RWPE1 (cell line): ENCODE data around the gene ACVR1.
A peak's percentile ranks its signal among the peaks of the same experiment; 100 is the strongest.
"Not testable (repeated sequence)": the region's sequence is repeated elsewhere in the genome, so short reads cannot be mapped to it uniquely, and the experiment has no call there.

Experiments used
- CTCF ChIA-PET: fragments of 350-600 bp; sonication (Branson Sonifier 250); formaldehyde crosslinking; extraction: SDS; loops from one replicate; lab custom pipeline; 2021; lab: Yijun Ruan, JAX
- POLR2A ChIA-PET: fragments of 400-600 bp; formaldehyde crosslinking; extraction: SDS; loops from one replicate; lab custom pipeline; 2020; ENCODE audit warnings: antibody characterized with exemption; ENCODE audit not compliant: low non-redundant PET; lab: Yijun Ruan, JAX
- DNase-seq: peaks from one replicate; pipeline ENCODE4 v3.0.0; 2012; ENCODE audit warnings: low spot score
- H3K27ac ChIP-seq: fragments of 450-650 bp; 2 replicates; pipeline ENCODE4 v1.5.1; 2017
- TF ChIP-seq, protein P1 (sequence below): fragments of 450-650 bp; conservative IDR thresholded peaks from 2 replicates; pipeline ENCODE4 v1.5.1; 2017; ENCODE audit warnings: low read depth, mild to moderate bottlenecking

The ACVR1 gene

DNA sequence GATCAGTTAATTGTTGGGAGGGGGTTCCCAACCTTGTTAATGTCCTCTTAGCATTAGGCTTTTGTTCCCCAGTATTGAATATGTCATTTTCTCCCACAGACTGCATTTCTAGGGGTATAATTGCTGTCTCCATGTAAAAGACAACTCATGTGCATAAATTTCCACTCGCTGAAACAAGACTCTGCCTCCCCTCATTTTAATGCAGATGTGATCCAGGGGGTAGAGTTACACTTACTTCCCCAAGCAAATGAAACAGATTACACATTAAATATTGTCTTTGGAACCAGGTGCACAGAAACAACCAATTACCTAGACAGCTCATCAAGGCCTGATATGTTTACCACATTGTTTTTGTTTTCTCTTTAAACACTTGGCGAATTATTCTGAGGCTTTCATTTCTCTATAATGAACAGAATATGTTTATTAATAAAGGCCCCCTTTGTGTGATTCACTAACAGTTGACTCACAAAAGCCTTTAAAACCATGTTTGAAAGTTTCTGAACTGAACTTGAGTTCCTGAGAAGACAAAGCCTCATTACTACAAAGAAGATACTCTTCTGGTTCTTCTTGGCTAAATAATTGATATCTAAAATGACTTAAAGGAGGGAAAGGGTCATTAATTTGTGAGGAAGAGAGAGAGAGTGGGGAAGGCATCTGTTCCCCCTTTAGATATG, 15.0 kb upstream of the ACVR1 start:
- ChIA-PET POLR2A (no interaction called here), CTCF (no interaction called here)
- no peak for DNase-seq
- TF ChIP-seq, protein P1, sequence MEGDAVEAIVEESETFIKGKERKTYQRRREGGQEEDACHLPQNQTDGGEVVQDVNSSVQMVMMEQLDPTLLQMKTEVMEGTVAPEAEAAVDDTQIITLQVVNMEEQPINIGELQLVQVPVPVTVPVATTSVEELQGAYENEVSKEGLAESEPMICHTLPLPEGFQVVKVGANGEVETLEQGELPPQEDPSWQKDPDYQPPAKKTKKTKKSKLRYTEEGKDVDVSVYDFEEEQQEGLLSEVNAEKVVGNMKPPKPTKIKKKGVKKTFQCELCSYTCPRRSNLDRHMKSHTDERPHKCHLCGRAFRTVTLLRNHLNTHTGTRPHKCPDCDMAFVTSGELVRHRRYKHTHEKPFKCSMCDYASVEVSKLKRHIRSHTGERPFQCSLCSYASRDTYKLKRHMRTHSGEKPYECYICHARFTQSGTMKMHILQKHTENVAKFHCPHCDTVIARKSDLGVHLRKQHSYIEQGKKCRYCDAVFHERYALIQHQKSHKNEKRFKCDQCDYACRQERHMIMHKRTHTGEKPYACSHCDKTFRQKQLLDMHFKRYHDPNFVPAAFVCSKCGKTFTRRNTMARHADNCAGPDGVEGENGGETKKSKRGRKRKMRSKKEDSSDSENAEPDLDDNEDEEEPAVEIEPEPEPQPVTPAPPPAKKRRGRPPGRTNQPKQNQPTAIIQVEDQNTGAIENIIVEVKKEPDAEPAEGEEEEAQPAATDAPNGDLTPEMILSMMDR, result no peak
- no peak overlapping the region for H3K27ac ChIP-seq

DNA sequence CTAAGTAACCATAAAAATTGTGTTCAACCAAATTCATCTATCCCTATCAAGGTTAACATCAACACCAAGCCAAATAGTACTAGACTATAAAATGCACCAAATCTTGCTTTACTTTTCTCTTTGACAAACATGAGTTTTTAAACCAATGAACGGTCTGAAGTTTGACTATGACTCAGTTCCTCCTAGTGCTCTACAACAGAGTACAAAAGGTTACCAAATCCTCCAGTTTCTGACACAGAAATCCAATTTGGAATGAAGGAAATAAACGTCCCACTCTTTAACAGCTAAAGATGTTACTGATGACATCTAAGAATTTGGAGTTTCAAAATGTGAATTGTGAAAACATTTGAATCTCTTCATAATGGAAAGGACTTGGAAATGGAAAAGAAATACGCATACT, 11.8 kb upstream of the ACVR1 start:
- no peak overlapping the region for H3K27ac ChIP-seq
- ChIA-PET POLR2A (no interaction called here), CTCF (interaction anchor here (1.1 kb wide), 1 partner anchor 12 kb away, joined by 3 read pairs; the partner anchor contains the start of gene ACVR1)
- TF ChIP-seq, protein P1, result no peak
- no peak for DNase-seq

DNA sequence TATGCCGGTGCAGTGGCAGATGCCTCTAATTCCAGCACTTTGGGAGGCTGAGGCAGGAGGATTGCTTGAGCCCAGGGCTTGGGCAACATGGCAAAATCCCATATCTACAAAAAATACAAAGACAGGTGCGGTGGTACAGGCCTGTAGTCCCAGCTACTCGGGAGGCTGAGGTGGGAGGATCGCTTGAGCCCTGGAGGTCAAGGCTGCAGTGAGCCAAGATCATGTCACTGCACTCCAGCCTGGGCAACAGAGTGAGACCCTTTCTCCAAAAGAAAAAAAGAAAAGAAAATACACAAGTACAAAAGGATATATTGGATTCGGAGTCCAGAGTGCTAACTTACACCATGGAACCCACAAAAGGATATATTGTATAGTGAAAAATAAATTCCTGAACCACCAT, 8.4 kb upstream of the ACVR1 start:
- H3K27ac ChIP-seq, POLR2A ChIA-PET, DNase-seq: not testable (repeated sequence)
- CTCF ChIA-PET, result interaction anchor here (0.6 kb wide), 1 partner anchor 332 kb away, joined by 3 read pairs; no protein-coding TSS in a partner anchor

DNA sequence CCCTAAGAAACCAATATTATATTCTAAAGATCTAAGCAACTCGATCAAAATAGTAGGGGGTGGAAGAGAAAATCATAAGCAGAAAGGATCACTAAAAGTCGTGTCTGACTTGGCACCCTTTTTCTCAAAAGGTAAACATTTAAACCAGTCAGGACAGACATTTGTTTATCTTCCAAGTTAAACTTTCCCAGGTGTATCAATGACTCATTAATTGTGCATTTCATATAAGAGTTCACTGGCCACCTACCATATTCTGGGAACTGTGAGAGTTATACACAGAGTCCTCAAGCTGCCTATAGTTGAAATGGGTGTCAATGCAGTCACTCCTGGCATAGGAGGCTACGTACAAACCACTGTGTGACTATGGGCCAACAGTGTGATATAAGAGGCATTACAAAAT, 4.8 kb upstream of the ACVR1 start:
- TF ChIP-seq, protein P1, result no peak
- H3K27ac ChIP-seq, result no peak overlapping the region
- CTCF ChIA-PET, result no interaction called here
- DNase-seq, result peak; percentile 46
- POLR2A ChIA-PET, result no interaction called here

DNA sequence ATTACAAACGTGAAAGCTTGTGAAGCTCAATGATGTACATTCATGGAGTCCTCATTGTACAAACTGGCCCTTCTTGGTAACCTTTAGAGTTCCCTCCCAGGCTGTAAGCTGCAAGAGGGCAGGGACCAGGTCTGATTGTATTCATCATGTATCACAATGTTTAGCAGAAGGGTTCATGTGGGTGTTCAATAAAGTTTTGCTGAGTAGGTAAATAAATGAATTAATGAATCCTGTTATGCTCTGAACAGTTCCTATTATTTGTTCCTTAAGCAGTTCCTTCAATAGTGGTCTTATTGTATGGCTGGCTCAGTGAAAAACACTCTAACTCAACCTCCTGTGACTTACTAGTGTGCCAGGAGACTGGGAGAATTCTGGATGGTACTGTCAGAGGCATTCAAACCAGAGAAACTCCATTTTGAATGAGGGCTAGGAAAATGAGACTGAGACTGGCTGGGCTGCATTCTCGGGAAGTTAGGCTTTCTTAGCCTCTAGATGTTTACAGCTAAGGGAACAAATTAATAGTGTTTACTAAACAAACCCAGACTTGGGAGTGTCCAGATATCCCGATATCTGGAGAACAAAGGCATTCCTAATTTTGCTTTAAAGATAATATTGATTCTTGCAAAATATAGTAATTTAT, 1.8 kb upstream of the ACVR1 start:
- CTCF ChIA-PET, result no interaction called here
- POLR2A ChIA-PET, result no interaction called here
- H3K27ac ChIP-seq, result no peak overlapping the region
- TF ChIP-seq, protein P1, result no peak
- DNase-seq, result no peak

DNA sequence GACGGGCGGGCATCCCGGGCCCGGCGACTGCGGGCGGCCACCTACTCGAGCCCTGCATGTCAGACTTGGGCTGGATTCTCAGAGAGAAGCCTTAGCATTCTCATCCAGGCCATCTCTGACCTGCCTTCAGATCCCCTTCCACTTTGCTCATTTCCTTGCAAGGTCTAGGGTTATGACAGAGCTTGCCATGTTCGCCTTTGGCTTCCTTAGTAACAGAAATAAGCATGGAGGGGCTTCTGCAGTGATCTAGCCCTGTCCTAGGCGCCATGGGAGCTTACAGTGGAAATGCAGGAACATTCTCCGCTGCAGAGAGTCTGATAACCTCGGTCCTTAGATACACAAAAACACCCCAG, 632 bp upstream of the ACVR1 start:
- TF ChIP-seq, protein P1, result no peak
- peak overlapping the region; percentile 91 for H3K27ac ChIP-seq
- ChIA-PET POLR2A (interaction anchor here (1.0 to 1.1 kb wide), 2 partner anchors 22 to 38 kb away, joined by 3 read pairs; no protein-coding TSS in a partner anchor), CTCF (interaction anchor here (0.6 to 1.5 kb wide), 4 partner anchors 11 to 43 kb away, joined by 3 to 4 read pairs (median 4); no protein-coding TSS in a partner anchor)
- DNase-seq, result no peak

DNA sequence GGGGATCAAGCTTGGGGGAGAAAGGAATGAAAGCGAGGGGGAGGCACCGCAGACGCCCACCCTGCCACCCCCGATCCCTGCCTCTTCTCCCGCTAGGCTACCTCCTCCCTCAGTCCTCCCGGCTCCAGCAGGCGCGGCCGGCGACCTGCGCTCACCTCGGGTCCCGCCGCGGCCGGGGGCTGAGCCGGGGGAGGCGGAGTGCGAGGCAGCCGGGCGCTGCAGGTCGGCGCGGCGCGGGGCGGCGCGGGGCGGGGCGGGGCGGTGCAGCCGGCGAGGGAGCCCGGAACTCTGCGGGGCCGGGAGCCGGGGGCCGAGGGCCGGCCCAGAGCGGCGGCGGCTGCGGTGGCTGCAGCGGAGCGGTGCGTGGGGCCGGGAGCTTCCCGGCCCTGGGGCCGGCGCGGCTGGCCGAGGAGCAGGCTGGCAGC, 477 bp downstream of the ACVR1 start:
- ChIA-PET CTCF (interaction anchor here (0.6 to 1.2 kb wide), 4 partner anchors 12 to 1263 kb away, joined by 3 read pairs; no protein-coding TSS in a partner anchor), POLR2A (interaction anchor here (1.0 kb wide), 1 partner anchor 37 kb away, joined by 3 read pairs; no protein-coding TSS in a partner anchor)
- H3K27ac ChIP-seq, result peak overlapping the region; percentile 91
- peak; percentile 28 for DNase-seq
- TF ChIP-seq, protein P1, result no peak
